Measurements from ENCODE around the gene KRTAP10-4. TPM values are rescaled to one million over a fixed set of nuclear protein-coding genes. Genes with fewer than 3 reads are reported as not detected.
"Not testable (repeated sequence)": the region's sequence is repeated elsewhere in the genome, so short reads cannot be mapped to it uniquely, and the experiment has no call there.

The KRTAP10-4 gene
- total RNA-seq, result not detected
- long read RNA-seq, result 0 reads

GRCh38 chr21:44573630-44574456 lies at the start of gene KRTAP10-4:
TSS of gene KRTAP10-4 (plus strand) at chr21:44573729. CDS start at chr21:44573759, 30 bp downstream.
- not testable (repeated sequence) for DNase-seq

GRCh38 chr21:44524414-44525371 lies 48.8 kb upstream of the KRTAP10-4 start:
- DNase-seq (no peak), ATAC-seq (no peak)
- intact Hi-C loops (cut with DNase I, micrococcal nuclease), result no loop called here

More at GRCh38 chr21:44573630-44574456, at the start of gene KRTAP10-4:
- intact Hi-C loops (cut with DNase I, micrococcal nuclease); ATAC-seq: not testable (repeated sequence)

- intact Hi-C loops (cut with DNase I, micrococcal nuclease), result no loop called here
- no peak for DNase-seq
These were observed 48.0 kb upstream of the KRTAP10-4 start for GRCh38 chr21:44525391-44526095.

GRCh38 chr21:44526096-44526997 lies 47.2 kb upstream of the KRTAP10-4 start:
- DNase-seq (peak in 1 of 2 donors; percentile 7), ATAC-seq (no peak)
- intact Hi-C loops (cut with DNase I, micrococcal nuclease), result no loop called here

More at GRCh38 chr21:44525391-44526095, 48.0 kb upstream of the KRTAP10-4 start:
- no peak for ATAC-seq

GRCh38 chr21:44527156-44527982 lies 46.2 kb upstream of the KRTAP10-4 start:
- intact Hi-C loops (cut with DNase I, micrococcal nuclease), result no loop called here
- DNase-seq (peak in 1 of 2 donors; percentile 15), ATAC-seq (no peak)

GRCh38 chr21:44527983-44528633 lies 45.4 kb upstream of the KRTAP10-4 start:
- intact Hi-C loops (cut with DNase I, micrococcal nuclease), result no loop called here
- DNase-seq, result peak in 1 of 2 donors; percentile 5
- no peak for ATAC-seq

- intact Hi-C loops (cut with DNase I, micrococcal nuclease), result no loop called here
- ATAC-seq (no peak), DNase-seq (peak in 1 of 2 donors; percentile 12)
These were observed 44.9 kb upstream of the KRTAP10-4 start for GRCh38 chr21:44528634-44528995.

GRCh38 chr21:44529011-44529421 lies 44.5 kb upstream of the KRTAP10-4 start:
- intact Hi-C loops (cut with DNase I, micrococcal nuclease), result no loop called here
- ATAC-seq (no peak), DNase-seq (no peak)

- intact Hi-C loops (cut with DNase I, micrococcal nuclease), result no loop called here
- no peak for ATAC-seq
- no peak for DNase-seq
These were observed 43.9 kb upstream of the KRTAP10-4 start for GRCh38 chr21:44529503-44530125.

- intact Hi-C loops (cut with DNase I, micrococcal nuclease), result no loop called here
- DNase-seq (no peak), ATAC-seq (no peak)
These were observed 43.2 kb upstream of the KRTAP10-4 start for GRCh38 chr21:44530221-44530902.

GRCh38 chr21:44530903-44531605 lies 42.5 kb upstream of the KRTAP10-4 start:
- intact Hi-C loops (cut with DNase I, micrococcal nuclease), result no loop called here
- DNase-seq (no peak), ATAC-seq (no peak)

- intact Hi-C loops (cut with DNase I, micrococcal nuclease), result no loop called here
- ATAC-seq, result no peak
- no peak for DNase-seq
These were observed 41.6 kb upstream of the KRTAP10-4 start for GRCh38 chr21:44531606-44532564.

- no peak for ATAC-seq
- DNase-seq, result no peak
These were observed 40.8 kb upstream of the KRTAP10-4 start for GRCh38 chr21:44532712-44533111.

More at GRCh38 chr21:44532712-44533111, 40.8 kb upstream of the KRTAP10-4 start:
- intact Hi-C loops (cut with DNase I, micrococcal nuclease), result no loop called here

Measured in left colon (tissue), 2 donors.